AG09319 (cell line): Measurements from ENCODE around the gene MSANTD3.
"Not testable (repeated sequence)": the region's sequence is repeated elsewhere in the genome, so short reads cannot be mapped to it uniquely, and the experiment has no call there.

Experiments used
- DNase-seq: peaks from one replicate; pipeline ENCODE4 v3.0.0-alpha.2; 2010; ENCODE audit warnings: low read depth; ENCODE audit errors: extremely low read depth
- CTCF ChIP-seq: IDR thresholded peaks from 2 replicates; pipeline ENCODE4 v1.5.1; 2011; ENCODE audit warnings: low read depth, mild to moderate bottlenecking, inconsistent platforms, low read length, moderate library complexity

The MSANTD3 gene

GRCh38 chr9:100431886-100432285 lies 4.9 kb downstream of the MSANTD3 start:
- no peak for TF ChIP-seq CTCF
- no peak for DNase-seq

- no peak for TF ChIP-seq CTCF
- no peak for DNase-seq
Observed at GRCh38 chr9:100432736-100433135, 5.8 kb downstream of the MSANTD3 start.

GRCh38 chr9:100436571-100436970 lies 9.6 kb downstream of the MSANTD3 start:
- TF ChIP-seq CTCF, result no peak
- no peak for DNase-seq

GRCh38 chr9:100437860-100438805 lies 11.2 kb downstream of the MSANTD3 start:
- no peak for DNase-seq
- peak; percentile 95 for TF ChIP-seq CTCF

- no peak for DNase-seq
Observed at GRCh38 chr9:100440071-100440470, 13.1 kb downstream of the MSANTD3 start.

GRCh38 chr9:100440487-100440886 lies 13.5 kb downstream of the MSANTD3 start:
- not testable (repeated sequence) for DNase-seq

More at GRCh38 chr9:100440071-100440470, 13.1 kb downstream of the MSANTD3 start:
- TF ChIP-seq CTCF, result no peak

- no peak for TF ChIP-seq CTCF
Observed at GRCh38 chr9:100441911-100442361, 15.0 kb downstream of the MSANTD3 start.

More at GRCh38 chr9:100441911-100442361, 15.0 kb downstream of the MSANTD3 start:
- no peak for DNase-seq
